ENCODE data around the gene VWF.
A peak's percentile ranks its signal among the peaks of the same experiment; 100 is the strongest.

The VWF gene

GRCh38 chr12:6076776-6077691 lies 47.4 kb downstream of the VWF start:
- DNase-seq (ENCODE audit: low read depth), result no peak

GRCh38 chr12:6076346-6076745 lies 48.1 kb downstream of the VWF start:
- no peak for DNase-seq (ENCODE audit: low read depth)

GRCh38 chr12:6074979-6075585 lies 49.4 kb downstream of the VWF start:
- DNase-seq (ENCODE audit: low read depth), result no peak

GRCh38 chr12:6074427-6074826 lies 50.0 kb downstream of the VWF start:
- DNase-seq (ENCODE audit: low read depth), result no peak

GRCh38 chr12:6073426-6073825 lies 51.0 kb downstream of the VWF start:
- no peak for DNase-seq (ENCODE audit: low read depth)

- no peak for DNase-seq (ENCODE audit: low read depth)
Observed at GRCh38 chr12:6072302-6072752, 52.1 kb downstream of the VWF start.

GRCh38 chr12:6071589-6071988 lies 52.9 kb downstream of the VWF start:
- no peak for DNase-seq (ENCODE audit: low read depth)

GRCh38 chr12:6070472-6071257 lies 53.8 kb downstream of the VWF start:
- no peak for DNase-seq (ENCODE audit: low read depth)

GRCh38 chr12:6069437-6070093 lies 54.9 kb downstream of the VWF start:
- peak; percentile 22 for DNase-seq (ENCODE audit: low read depth)

GRCh38 chr12:6068227-6068626 lies 56.2 kb downstream of the VWF start:
- no peak for DNase-seq (ENCODE audit: low read depth)

GRCh38 chr12:6067152-6067916 lies 57.1 kb downstream of the VWF start:
- no peak for DNase-seq (ENCODE audit: low read depth)

- no peak for DNase-seq (ENCODE audit: low read depth)
Observed at GRCh38 chr12:6066651-6067050, 57.8 kb downstream of the VWF start.

- no peak for DNase-seq (ENCODE audit: low read depth)
Observed at GRCh38 chr12:6065863-6066199, 58.6 kb downstream of the VWF start.

- no peak for DNase-seq (ENCODE audit: low read depth)
Observed at GRCh38 chr12:6065131-6065862, 59.2 kb downstream of the VWF start.

- DNase-seq (ENCODE audit: low read depth), result peak; percentile 42
Observed at GRCh38 chr12:6062757-6063735, 61.4 kb downstream of the VWF start.

- no peak for DNase-seq (ENCODE audit: low read depth)
Observed at GRCh38 chr12:6062395-6062756, 62.1 kb downstream of the VWF start.

- DNase-seq (ENCODE audit: low read depth), result no peak
Observed at GRCh38 chr12:6061660-6062059, 62.8 kb downstream of the VWF start.

- no peak for DNase-seq (ENCODE audit: low read depth)
Observed at GRCh38 chr12:6059860-6060565, 64.5 kb downstream of the VWF start.

- no peak for DNase-seq (ENCODE audit: low read depth)
Observed at GRCh38 chr12:6059221-6059620, 65.2 kb downstream of the VWF start.
